ENCODE data around the gene KDELR1. TPM values are rescaled to one million over a fixed set of nuclear protein-coding genes. Genes with fewer than 3 reads are reported as not detected.

The KDELR1 gene
- total RNA-seq, 1 donor from 2014 or later: 116 TPM

DNA sequence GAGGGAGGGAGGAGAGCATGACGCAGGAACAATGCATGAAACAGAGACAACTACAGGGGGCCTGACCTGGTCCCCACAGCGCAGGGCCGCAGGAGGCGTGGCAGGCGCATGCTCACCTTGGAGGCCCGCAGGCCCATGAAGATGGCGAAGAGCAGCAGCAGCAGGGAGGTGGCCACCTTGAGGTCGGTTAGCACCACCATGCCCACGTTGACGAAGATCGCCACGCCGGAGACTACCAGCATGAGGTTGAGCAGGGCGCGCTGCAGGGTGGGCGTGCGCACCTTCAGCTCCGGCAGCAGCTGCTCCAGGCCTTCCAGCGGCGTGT, 49.0 kb downstream of the KDELR1 start:
- DNase-seq (ENCODE audit: low read depth): no peak

DNA sequence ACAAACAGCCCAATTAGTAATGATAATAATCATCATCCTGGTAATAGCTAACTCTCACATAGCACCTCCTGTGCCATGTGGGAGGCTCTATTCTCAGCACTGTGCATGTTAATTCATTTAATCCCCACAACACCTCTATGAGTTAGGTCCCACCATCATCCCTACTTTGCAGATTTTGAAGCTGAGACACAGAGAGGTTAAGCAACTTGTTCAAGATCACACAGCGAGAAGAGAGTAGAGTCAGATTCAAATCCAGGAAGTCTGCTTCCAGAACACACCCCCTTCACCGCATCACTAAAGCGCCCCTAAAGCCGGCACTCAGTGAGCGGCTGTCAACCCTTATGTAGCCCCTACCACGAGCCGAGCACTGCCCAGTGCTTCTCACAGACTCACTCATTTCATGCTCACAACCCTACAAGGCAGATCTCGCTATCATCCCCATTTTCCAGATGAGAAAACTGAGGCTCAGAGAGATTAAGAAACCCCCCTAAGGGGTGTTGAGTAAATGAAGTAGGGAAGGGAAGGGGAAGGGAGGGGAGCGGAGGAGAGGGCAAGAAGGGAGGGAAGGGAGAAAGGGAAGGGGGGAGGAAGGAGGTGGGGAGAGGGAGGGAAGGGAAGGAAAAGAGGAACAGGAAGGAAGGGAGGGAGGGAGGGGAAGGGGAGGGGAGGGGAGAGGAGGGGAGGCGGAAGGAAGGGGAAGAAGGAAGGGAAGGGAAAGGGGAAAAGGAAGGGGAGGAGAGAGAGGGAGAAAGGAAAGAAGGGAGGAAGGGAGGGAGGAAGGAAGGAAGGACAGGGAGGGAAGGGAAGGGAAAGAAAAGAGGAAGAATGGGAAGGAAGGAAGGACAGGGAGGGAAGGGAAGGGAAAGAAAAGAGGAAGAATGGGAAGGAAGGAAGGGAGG, 49.6 kb downstream of the KDELR1 start:
- DNase-seq (ENCODE audit: low read depth): no peak

DNA sequence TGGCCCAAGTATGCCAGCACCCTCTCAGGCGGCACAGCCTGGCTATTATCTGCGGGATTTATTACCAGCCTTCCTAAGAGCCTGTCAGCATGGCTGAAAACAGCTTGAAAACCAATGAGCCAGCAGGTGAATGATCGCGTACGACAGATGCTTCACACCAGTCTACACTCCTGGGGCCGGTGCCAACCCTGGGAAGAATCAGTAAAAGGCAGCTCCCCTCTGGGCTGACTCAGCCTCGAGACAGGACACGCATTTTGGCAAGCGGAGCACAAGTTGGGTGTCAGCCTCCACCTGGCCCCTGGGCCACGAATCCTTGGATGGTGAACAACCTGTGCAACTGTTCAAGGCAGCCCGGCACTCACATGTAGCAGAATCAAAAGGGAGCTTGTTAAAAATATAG, 50.4 kb downstream of the KDELR1 start:
- no peak for DNase-seq (ENCODE audit: low read depth)

DNA sequence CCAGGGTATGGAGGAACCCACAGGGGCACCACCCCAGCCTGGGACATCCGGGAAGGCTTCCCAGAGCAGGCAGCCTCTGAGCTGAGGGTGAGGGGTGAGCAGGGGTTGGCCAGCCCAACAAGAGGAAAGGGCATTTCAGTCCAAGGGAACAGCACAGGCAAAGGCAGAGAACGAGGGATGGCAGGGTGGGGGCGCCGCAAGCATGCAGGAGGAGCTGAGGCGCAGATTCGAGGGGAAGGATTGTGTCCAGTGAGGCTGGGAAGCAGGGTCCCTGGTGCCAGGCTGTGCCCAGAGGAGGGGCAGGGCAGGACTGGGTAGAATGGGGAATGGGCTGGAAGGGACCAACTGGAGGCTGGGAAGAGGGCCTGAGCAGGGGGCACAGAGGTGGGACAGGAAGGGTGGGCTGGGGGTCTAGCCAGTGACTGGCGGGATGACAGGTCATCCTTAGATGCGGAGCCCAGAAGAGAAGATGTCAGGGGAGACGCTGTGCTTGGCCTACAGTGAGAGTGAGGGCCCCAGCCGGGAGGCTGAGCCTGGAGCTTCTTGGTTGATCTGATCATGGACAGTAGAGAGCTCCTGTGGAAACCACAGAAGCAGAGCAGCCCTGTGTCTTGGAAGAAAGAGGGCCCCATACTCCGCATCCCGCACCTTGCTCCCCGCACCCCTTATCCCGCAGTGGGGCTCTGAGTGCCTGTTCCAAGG, 52.4 kb downstream of the KDELR1 start:
- DNase-seq (ENCODE audit: low read depth): no peak

DNA sequence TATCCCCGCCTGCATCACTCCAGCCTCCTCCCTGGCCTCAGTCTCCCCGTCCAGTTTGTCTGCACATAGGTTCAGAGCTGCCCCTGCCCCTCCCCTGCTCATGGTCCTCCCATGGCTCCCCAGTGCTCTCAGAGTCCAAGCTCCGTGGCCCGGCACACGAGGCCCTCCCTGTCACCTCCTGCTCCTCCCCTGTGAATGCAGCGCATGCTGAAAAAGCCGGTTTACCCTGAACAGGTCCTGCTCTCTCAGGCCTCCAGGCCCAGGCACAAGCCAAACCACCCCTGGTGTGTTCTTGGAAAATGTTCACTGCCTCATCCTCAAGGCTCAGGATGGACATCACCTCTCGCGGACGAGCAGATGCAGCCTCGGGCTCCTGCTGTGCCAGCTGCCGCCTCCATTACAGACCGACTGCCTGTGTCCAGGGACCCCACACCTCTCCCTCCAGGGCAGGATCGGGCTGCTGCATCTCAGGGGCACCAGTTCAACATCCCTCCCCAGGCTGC, 53.0 kb downstream of the KDELR1 start:
- DNase-seq (ENCODE audit: low read depth): no peak

DNA sequence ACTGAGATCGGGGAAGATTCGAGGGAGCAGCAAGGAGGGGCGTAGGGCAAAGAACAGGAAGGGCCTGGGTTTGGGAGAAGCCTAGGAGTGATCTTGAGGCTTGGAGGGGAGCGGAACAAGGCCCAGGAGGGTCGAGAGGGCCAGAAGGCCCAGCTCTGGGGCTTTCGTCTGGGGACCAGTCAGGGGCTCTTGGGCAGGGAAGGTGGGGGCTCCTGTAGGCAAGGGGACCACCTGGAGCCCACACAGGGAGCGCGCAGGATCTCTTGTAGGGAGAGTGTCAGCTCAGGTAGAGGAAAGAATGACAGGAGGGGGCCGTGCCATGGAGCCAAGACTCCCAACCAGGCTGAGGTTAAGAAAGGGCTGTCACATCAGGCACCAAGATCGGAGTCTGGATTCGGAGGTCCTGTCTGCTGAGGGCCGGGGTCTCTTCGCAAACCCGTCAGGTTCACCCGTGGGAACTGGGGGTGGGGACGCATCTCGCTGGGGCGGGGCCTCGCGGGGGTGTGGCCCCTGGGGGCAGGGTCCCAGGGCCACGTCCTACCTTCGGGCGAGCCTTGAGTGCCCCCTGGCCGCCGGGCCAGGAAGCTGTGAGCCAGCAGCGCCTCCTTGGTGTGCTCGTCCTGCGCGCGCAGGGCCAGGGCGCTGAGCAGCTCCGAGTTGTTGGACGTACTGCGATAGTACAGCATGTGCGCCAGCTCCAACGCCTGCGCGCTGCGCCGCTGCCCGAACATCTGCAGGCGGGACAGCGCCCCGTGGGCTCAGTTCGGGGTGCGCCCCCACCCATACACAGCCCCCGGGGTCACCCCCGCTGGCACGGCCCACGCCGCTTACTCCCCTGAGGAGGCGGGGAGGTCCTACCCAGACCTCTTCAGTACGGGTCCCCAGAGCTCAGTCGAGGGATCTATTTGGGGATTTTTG, 57.6 kb downstream of the KDELR1 start:
- peak; percentile 75 for DNase-seq (ENCODE audit: low read depth)

DNA sequence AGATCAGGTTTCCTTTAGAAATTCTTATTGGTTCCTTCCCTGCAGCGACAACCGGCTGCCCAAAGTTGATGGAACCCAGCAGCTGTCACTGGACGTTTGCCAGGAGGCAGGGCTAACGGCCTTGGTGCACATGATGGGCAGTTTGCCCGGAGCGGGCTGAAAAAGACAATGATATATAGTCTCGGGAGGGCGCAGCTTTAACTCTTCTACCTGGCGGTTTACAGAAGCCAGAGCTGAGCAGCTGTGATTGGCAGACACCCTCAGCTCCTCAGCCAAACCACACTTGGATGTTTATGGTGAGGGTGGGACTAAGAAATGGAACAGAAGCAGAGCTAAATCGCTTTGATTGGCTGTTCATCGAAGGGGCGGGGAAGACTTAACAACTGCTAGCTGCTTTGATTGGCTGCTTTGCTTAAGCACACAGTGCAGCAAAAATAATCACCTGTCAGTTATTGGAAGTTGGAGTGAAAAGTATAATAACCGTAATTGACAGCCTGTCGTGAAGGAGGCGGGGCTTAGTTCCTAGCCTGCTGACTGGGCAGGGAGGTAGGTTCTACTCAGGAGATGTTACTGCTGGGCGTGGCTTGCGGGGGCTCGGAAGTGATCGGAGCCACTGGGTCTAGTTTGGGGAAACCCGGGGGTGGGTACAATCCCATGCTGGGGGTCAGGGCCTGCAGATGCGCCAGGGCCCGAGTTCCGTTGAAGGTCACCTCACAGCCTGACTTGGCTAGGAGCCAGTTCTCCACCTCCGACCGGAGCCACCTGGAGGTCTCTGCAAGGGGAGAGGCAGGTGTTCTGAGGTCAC, 58.5 kb downstream of the KDELR1 start:
- peak; percentile 100 for DNase-seq (ENCODE audit: low read depth)

Other genes with a start within 250 kb of the KDELR1 start
- gene LIG1, start 221.2 kb downstream of the KDELR1 start, total RNA-seq: 8.8 and 27.3 TPM in 2 replicates
- 1.0 and 5.6 TPM in 2 replicates for gene ZSWIM9, start 220.9 kb downstream of the KDELR1 start, total RNA-seq
- 5.0 and 16.3 TPM in 2 replicates for gene CARD8, start 135.6 kb downstream of the KDELR1 start, total RNA-seq
- gene ZNF114, start 121.5 kb downstream of the KDELR1 start, total RNA-seq: 2.6 and 3.1 TPM in 2 replicates
- 30.3 and 48.8 TPM in 2 replicates for gene EMP3, start 66.0 kb downstream of the KDELR1 start, total RNA-seq
- gene TMEM143, start 27.6 kb downstream of the KDELR1 start, total RNA-seq: 1.9 and 4.9 TPM in 2 replicates
- not detected in 2 replicates for gene SYNGR4, start 27.2 kb downstream of the KDELR1 start, total RNA-seq
- gene GRIN2D, start 2.1 kb upstream of the KDELR1 start, total RNA-seq: 0.17 and 0.25 TPM in 2 replicates
- 41.7 and 50.3 TPM in 2 replicates for gene GRWD1, start 54.4 kb upstream of the KDELR1 start, total RNA-seq
- 0.35 and 1.3 TPM in 2 replicates for gene KCNJ14, start 64.0 kb upstream of the KDELR1 start, total RNA-seq
- gene CYTH2, start 77.8 kb upstream of the KDELR1 start, total RNA-seq: 44.3 and 58.4 TPM in 2 replicates
- gene LMTK3, start 120.3 kb upstream of the KDELR1 start, total RNA-seq: 1.1 and 1.2 TPM in 2 replicates
- not detected in 2 replicates for gene SULT2B1, start 160.6 kb upstream of the KDELR1 start, total RNA-seq
- not detected in 2 replicates for gene SPACA4, start 215.2 kb upstream of the KDELR1 start, total RNA-seq
- 0.17 TPM in 1 of 2 replicates, not detected in the other for gene FAM83E, start 223.5 kb upstream of the KDELR1 start, total RNA-seq
- 591 and 1,820 TPM in 2 replicates for gene RPL18, start 227.6 kb upstream of the KDELR1 start, total RNA-seq
- 9.1 and 9.9 TPM in 2 replicates for gene SPHK2, start 228.0 kb upstream of the KDELR1 start, total RNA-seq
- 0.52 and 2.3 TPM in 2 replicates for gene DBP, start 245.8 kb upstream of the KDELR1 start, total RNA-seq